ENCODE measurements around the gene DSN1. TPM values are rescaled to one million over a fixed set of nuclear protein-coding genes. Genes with fewer than 3 reads are reported as not detected.

DSN1 gene
- polyA plus RNA-seq, 2 of the 4 experiments (the other 2 are of a cell fraction) = 38.2 to 41.3 TPM

DNA sequence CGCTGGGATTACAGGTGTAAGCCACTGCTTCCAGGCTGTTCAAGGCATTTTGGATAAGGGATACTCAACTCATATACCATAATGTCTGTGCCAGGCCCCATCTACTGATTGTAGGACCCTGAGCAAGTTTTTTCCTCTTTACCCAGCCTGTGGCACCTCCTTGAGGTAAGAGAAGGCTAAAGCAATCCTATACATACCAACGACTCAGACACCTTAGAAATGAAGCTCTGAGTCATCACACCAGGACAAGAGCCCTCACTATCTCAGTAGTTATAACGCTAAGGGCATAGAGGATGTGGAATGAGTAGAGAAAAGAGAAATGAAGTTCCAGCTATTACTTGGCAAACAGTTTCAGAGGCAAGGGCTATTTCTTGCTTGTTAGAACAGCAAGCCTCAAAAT lies 44.6 kb downstream of the DSN1 start:
- Histone ChIP-seq H3K4me1 (peaks cover 10% of the 10 kb centered on the region; the same call in 2 of the 3 replicates), H3K4me3 (no peak overlapping the region), H3K4me2 (no peak overlapping the region), H3K9me3 (no peaks in the 10 kb centered on the region), H3K27ac (no peak overlapping the region)
- TF ChIP-seq FOSL2 (IDR thresholded peaks at IDR 0.05) = no peak
- TF ChIP-seq FOSL2 (CRISPR knock-in tag; IDR thresholded peaks at IDR 0.05) = peak; percentile 36; the same call in 1 of the 2 replicates
- TF ChIP-seq, protein P1, sequence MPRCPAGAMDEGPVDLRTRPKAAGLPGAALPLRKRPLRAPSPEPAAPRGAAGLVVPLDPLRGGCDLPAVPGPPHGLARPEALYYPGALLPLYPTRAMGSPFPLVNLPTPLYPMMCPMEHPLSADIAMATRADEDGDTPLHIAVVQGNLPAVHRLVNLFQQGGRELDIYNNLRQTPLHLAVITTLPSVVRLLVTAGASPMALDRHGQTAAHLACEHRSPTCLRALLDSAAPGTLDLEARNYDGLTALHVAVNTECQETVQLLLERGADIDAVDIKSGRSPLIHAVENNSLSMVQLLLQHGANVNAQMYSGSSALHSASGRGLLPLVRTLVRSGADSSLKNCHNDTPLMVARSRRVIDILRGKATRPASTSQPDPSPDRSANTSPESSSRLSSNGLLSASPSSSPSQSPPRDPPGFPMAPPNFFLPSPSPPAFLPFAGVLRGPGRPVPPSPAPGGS (IDR thresholded peaks at IDR 0.05) = no peak
- TF ChIP-seq ZFP36 (IDR thresholded peaks at IDR 0.05; ENCODE audit: borderline replicate concordance, partially characterized antibody) = no peak
- TF ChIP-seq RAD21 (conservative IDR thresholded peaks at IDR 0.05 in 1 of 2, IDR thresholded peaks at IDR 0.05 in 1 of 2) = peak; percentile 13 to 44; a peak in 2 of 5 replicates
- ChIA-PET CTCF (interaction anchor here (0.5 to 1.2 kb wide), 4 partner anchors 11 to 140 kb away, joined by 3 to 4 read pairs (median 4); no protein-coding TSS in a partner anchor), POLR2A (interaction anchor here (0.5 kb wide), 1 partner anchor 210 kb away, joined by 3 read pairs; no protein-coding TSS in a partner anchor)
- 50% methylated on average over 3 of the region's 3 CpGs for WGBS (ENCODE audit: missing lambda C conversion rate)
- FAIRE-seq (no peak), DNase-seq (ENCODE audit: low read depth in 1 of 2, low spot score in 1 of 2) (peak in 1 of 2 experiments; percentile 34), ATAC-seq (peak in 1 of 2 experiments; percentile 67; a peak in 3 of 6 replicates)

DNA sequence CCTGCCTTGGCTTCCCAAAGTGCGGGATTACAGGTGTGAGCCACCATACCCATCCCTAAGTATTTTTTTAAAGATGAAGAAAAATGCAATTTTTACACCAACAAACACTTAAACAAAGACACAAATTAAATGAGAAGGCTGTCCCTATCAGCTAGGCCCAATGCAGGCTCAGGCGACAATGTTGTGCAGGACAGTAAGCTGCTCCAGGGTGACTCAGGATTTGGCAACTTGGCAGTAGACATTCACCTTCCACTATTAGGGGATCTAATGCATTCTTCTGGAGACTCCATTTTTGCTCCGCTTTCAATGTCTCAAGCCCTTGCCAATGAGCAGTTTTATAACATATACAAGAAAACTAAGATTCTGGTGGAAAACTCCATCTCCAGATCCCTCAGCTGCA lies 47.4 kb downstream of the DSN1 start:
- Histone ChIP-seq H3K9me3 (no peaks in the 10 kb centered on the region), H3K4me2 (no peak overlapping the region), H3K27ac (no peak overlapping the region), H3K4me1 (no peaks in the 10 kb centered on the region), H3K4me3 (no peak overlapping the region)
- no peak for TF ChIP-seq GATA3 (IDR thresholded peaks at IDR 0.05; ENCODE audit: borderline replicate concordance)
- ChIA-PET POLR2A (no interaction called here), CTCF (interaction anchor here (0.7 to 1.3 kb wide), 2 partner anchors 33 to 47 kb away, joined by 3 read pairs; partner anchors contain the start of gene DSN1)
- 94% methylated on average over 3 of the region's 3 CpGs for WGBS (ENCODE audit: missing lambda C conversion rate)
- DNase-seq (ENCODE audit: low read depth in 1 of 2, low spot score in 1 of 2) = no peak
- ATAC-seq = no peak
- no peak for FAIRE-seq

DNA sequence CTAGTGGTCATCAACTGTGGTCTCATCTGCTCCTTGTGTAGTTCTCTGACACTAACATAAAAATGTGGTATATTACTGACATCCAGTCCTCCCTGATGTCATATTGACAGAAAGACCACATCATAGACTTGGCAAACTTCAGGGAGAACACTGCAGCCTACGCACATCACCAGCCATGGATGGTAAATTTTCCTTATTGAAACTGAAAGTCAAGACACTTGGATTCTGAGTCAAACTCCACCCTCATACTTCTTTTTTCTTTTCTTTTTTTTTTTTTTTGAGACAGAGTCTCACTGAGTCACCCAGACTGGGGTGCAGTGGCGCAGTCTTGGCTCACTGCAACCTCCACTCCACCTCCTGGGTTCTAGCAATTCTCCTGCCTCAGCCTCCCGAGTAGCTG lies 53.1 kb downstream of the DSN1 start:
- 94% methylated on average over 3 of the region's 3 CpGs for WGBS (ENCODE audit: missing lambda C conversion rate)
- FAIRE-seq (no peak), ATAC-seq (no peak)

DNA sequence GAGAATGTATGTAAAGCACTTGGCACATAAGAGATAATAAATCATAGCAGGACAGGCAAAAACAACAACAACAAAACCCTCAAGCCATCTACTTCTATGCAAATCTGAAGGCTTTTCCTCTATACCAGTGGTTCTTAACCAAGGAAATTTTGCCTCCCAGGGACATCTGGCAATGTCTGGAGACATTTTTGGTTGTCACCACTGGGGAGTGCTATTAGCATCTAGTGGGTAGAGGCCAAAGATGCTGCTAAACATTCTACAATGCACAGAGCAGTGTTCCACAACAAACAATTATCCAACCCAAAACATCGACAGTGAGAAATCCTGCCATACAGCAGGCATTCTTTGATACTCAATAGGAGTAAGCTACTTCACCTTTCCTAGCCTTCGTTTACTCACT lies 55.9 kb downstream of the DSN1 start:
- no peaks in the 10 kb centered on the region for H3K4me1 ChIP-seq
- ChIA-PET CTCF (interaction anchor here (1.0 kb wide), 1 partner anchor 21 kb away, joined by 5 read pairs; no protein-coding TSS in a partner anchor), POLR2A (no interaction called here)
- H3K27ac ChIP-seq = no peak overlapping the region
- DNase-seq (ENCODE audit: low read depth in 1 of 2, low spot score in 1 of 2) (peak in 1 of 2 experiments; percentile 21), ATAC-seq (peak in 1 of 2 experiments; percentile 56; a peak in 3 of 6 replicates), FAIRE-seq (no peak)
- no peak overlapping the region for H3K4me3 ChIP-seq
- TF ChIP-seq, protein P2, sequence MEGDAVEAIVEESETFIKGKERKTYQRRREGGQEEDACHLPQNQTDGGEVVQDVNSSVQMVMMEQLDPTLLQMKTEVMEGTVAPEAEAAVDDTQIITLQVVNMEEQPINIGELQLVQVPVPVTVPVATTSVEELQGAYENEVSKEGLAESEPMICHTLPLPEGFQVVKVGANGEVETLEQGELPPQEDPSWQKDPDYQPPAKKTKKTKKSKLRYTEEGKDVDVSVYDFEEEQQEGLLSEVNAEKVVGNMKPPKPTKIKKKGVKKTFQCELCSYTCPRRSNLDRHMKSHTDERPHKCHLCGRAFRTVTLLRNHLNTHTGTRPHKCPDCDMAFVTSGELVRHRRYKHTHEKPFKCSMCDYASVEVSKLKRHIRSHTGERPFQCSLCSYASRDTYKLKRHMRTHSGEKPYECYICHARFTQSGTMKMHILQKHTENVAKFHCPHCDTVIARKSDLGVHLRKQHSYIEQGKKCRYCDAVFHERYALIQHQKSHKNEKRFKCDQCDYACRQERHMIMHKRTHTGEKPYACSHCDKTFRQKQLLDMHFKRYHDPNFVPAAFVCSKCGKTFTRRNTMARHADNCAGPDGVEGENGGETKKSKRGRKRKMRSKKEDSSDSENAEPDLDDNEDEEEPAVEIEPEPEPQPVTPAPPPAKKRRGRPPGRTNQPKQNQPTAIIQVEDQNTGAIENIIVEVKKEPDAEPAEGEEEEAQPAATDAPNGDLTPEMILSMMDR (IDR thresholded peaks at IDR 0.05) = 0 out of 3 replicates have a peak, but pooled peaks have one; percentile 15
- TF ChIP-seq RAD21 (conservative IDR thresholded peaks at IDR 0.05 in 1 of 2, IDR thresholded peaks at IDR 0.05 in 1 of 2) (peak in 1 of 2 experiments; percentile 31; a peak in 1 of 5 replicates), ZFP36 (IDR thresholded peaks at IDR 0.05; ENCODE audit: borderline replicate concordance, partially characterized antibody) (no peak)
- no peak overlapping the region for H3K4me2 ChIP-seq
- no peaks in the 10 kb centered on the region for H3K9me3 ChIP-seq
- 98% methylated on average over 2 of the region's 2 CpGs for WGBS (ENCODE audit: missing lambda C conversion rate)

More for the DNA sequence above, 53.1 kb downstream of the DSN1 start:
- ChIA-PET POLR2A (no interaction called here), CTCF (no interaction called here)
- DNase-seq (ENCODE audit: low read depth in 1 of 2, low spot score in 1 of 2) = no peak
- no peaks in the 10 kb centered on the region for H3K9me3 ChIP-seq
- H3K27ac ChIP-seq = no peak overlapping the region
- H3K4me2 ChIP-seq = no peak overlapping the region
- no peaks in the 10 kb centered on the region for H3K4me1 ChIP-seq
- H3K4me3 ChIP-seq = no peak overlapping the region
- no peak for TF ChIP-seq ESRRA (IDR thresholded peaks at IDR 0.05; ENCODE audit: borderline replicate concordance, low read length)
- no peak for TF ChIP-seq FOXS1 (CRISPR knock-in tag; IDR thresholded peaks at IDR 0.05)
- no peak for TF ChIP-seq CBX2 (IDR thresholded peaks at IDR 0.05; ENCODE audit: borderline replicate concordance, low read depth)
- TF ChIP-seq MAZ (IDR thresholded peaks at IDR 0.05; ENCODE audit: borderline replicate concordance, low read depth, low read length) = no peak
- TF ChIP-seq TP53 (CRISPR knock-in tag; IDR thresholded peaks at IDR 0.05) = no peak
- no peak for TF ChIP-seq CHD2 (IDR thresholded peaks at IDR 0.05; ENCODE audit: low read length, partially characterized antibody)
- TF ChIP-seq, protein P3, sequence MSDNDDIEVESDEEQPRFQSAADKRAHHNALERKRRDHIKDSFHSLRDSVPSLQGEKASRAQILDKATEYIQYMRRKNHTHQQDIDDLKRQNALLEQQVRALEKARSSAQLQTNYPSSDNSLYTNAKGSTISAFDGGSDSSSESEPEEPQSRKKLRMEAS (IDR thresholded peaks at IDR 0.05) = no peak
- TF ChIP-seq PHF8 (IDR thresholded peaks at IDR 0.05; ENCODE audit: borderline replicate concordance, low read depth) = no peak
- TF ChIP-seq, protein P2 (IDR thresholded peaks at IDR 0.05) = no peak
- TF ChIP-seq HOXA7 (CRISPR knock-in tag; IDR thresholded peaks at IDR 0.05) = no peak
- TF ChIP-seq SMC3 (IDR thresholded peaks at IDR 0.05) = no peak
- no peak for TF ChIP-seq RCOR1 (IDR thresholded peaks at IDR 0.05; ENCODE audit: low read depth, low read length)
- no peak for TF ChIP-seq SREBF2 (IDR thresholded peaks at IDR 0.05)
- no peak for TF ChIP-seq KDM5A (IDR thresholded peaks at IDR 0.05)
- TF ChIP-seq TFCP2L1 (CRISPR knock-in tag; IDR thresholded peaks at IDR 0.05) = no peak
